GM18526 (cell line): ENCODE measurements around the gene ABLIM2.

Source experiments
- POLR2A ChIP-seq: IDR thresholded peaks from 3 replicates; pipeline ENCODE4 v1.6.1; 2011; ENCODE audit not compliant: insufficient read length; ENCODE audit errors: extremely low read depth

ABLIM2 gene

DNA sequence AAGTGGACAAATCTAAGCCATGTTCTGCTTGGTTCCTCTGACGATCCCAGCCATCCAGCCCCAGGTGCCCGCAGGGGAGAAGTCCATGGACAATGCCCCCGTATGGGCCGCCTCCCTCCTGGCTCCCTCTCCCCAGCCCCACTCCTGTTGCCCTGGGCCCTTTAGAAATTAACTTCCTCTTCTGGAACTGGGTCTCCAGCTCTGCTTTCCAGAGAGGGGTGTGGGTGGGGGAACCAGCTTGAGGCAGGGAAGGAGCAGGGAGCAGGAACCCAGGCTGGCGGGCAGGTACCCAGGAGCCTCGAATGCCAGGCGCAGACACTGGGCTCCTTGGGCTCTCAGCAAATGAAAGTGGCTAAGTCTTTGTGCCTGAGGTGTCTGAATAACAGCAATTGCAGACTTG is 12.7 kb upstream of the ABLIM2 start:
- TF ChIP-seq POLR2A: no peak

DNA sequence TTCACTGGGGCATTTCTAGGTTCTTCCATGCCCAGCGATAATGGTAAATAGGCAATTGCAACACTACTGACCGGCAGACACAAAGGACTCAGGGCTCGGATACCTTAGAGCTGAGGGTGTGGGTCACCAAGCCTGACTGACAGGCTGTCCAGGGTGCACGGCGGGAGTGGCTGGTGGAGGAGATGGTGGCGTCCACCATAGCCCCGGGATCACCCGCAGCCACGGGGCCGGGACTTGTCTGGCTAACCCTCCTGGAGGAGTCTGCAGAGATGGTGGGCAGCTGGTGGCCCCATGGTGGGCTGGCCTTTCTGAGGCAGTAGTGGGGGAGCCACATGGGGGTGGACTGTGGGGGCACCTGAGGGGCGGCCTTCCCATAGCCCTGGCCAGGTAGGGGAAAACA is 11.7 kb upstream of the ABLIM2 start:
- no peak for TF ChIP-seq POLR2A

DNA sequence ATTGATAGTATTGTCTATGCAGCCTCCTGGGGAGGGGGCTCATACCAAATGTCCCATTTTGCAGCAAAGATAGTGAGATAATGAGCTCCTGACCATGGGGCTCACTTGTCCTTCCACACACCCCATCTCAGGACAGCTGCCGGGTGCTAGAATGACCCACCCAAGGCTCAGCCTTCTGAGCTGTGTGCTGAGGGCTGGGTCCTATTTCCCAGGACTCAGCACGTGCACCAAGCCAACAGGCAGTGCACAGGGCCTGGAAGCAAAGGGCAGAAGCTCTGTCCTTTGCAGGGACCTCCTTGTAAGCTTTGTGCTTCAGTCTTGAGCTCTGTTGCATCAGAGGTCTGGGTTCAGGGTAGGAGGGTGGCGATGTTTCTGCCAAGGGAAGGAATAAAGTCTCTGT is 11.2 kb upstream of the ABLIM2 start:
- no peak for TF ChIP-seq POLR2A

DNA sequence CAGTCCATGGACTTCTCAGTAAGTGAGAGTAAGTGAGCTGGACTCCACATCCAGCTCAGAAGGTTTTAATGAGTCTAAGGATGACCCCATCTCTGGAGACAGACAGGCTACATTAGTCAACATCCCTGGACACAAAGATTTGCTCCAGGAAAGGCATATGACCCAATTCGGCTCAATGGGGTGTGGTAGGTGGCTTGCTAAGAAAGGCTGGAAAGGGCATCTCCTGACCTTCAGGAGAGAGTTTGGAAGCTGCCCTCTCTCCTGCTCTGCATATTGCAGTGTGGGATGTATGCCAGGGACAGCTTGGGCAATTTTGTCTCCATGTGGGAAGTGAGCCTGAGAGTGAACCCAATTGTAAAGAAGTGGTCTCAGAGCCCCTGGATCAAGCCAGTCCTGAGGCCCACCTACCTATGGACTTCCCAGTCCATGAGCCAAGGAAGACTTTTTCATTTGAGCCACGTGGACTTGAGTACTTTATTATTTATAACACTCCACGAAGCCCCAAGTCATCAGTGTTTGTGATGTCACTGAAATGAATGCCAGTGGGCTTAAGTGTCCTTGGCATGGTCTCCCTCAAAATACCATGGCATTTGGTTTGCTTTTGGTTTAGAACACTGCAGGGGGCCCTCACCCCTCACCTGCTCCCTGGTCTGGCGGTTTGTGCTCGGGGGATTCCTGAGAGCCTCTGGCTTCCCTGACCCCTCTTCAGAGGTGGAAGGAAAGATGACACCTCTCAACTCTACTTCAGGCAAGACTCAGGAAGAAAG is 10.4 kb upstream of the ABLIM2 start:
- TF ChIP-seq POLR2A: no peak

DNA sequence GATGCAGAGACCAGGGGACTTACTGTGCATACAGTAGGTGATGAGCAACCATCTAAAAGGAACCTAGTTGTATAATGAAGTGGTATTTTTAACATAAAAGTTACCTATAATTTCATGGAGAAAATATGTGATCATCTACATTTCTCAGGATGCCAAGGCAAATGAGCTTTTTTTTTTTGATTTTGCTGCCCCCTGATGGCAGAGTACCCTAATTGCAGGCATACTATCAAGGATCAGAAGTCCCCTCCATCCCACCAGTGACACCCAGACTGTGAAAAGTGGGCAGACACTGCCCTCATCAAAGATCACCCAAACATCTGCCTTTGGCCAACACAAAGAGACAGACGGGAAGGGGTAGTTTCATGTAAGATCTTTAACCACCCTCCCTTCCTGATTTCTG is 9.6 kb upstream of the ABLIM2 start:
- no peak for TF ChIP-seq POLR2A

DNA sequence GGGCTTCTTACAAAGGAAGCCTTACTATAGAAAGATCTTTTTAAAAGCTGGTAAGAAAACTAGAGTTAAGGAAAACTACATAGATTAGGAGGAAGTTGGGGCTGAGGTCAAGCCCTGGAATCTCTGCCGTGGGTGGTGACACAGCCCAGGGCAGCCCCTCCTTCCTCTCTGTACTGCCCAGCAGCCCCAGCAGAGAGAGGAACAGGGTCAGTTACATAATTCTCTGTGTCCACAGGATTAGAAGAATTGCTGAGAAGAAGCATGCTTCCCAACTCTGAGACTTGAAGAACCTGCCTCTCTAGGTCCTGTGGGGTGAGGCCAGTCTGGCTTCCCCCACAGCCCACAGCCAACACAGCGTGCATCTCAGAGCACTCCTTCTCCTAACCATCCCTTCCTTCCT is 9.2 kb upstream of the ABLIM2 start:
- no peak for TF ChIP-seq POLR2A

DNA sequence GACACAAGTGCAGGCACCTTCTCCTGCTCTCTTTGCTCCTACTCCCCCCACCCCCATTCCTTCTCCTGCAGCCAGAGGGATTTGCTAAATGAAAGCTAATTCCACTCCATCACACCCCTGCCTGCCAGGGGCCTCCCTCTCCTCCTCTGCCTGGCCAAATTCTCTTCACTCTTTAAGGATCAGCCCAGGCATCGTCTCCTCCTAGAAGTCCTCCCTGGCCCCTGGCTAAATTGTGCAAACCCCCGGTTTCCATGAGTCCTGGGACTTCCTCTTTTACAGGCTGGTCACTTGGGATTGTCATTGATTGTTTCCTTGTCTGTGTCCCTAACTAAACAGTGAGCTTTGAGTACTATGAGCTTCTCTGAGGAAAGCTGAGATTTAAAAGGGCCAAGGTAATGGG is 8.7 kb upstream of the ABLIM2 start:
- TF ChIP-seq POLR2A: no peak

DNA sequence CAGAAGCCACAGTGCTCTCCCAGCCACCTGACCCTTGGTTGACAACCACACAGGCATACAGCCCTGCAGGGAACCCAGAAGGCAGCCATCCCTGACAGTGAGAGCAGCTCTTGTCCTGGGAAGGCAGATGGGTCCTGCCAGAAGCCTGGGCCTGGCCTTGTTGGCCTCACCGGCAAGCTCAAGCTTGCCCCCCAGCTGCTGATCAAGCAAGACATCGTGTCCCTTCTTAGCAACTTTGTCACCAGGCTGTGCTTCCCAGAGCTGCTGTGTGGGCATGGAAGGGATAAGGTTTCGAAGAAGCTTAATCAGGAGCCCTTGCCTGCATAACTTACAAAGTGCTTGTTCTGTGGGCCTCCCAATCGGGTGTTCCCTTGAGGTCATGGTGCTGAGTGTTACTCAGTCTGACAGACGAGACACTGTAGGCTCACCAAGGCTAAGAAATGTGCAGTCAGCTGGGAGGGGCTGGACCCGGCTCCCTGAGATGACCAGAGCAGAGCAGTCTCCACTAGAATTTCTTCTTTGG is 6.8 kb upstream of the ABLIM2 start:
- TF ChIP-seq POLR2A: no peak

DNA sequence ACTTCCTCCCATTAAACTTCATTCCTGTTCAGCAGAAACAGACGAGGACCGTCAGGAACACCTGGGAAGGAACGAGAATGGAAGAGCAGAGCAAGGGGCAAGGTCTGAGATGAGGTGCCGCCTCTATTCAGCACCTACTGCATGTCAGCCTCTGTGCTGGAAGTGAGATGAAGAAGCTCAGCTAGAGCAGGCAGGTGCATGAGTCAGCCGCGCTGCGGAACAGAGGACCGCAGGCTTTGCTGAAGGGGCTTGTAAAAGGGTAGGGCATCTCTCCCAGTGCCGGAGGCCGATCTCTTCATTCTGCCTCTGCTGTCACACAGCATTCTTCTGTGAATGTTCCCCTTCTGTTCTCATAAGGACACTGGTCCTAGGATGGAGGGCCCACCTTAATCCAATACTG is 6.1 kb upstream of the ABLIM2 start:
- TF ChIP-seq POLR2A: no peak

DNA sequence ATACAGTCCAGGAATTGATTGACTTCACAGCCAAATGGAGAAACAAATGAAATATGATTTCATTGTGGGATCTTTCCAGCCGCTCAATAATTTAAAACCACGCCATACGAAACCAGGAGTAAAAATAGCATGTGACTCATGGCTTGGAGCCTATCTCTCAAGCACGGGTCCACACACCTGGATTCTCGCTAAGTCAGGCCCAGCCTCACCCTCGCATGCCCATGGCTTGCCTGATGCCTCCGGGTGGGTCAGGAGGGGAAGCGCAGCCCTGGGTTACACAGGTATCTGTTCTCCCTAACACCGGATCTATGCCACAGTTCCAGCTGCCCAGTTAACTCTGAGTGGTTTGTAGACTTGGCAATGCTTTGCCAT is 5.6 kb upstream of the ABLIM2 start:
- TF ChIP-seq POLR2A: no peak

DNA sequence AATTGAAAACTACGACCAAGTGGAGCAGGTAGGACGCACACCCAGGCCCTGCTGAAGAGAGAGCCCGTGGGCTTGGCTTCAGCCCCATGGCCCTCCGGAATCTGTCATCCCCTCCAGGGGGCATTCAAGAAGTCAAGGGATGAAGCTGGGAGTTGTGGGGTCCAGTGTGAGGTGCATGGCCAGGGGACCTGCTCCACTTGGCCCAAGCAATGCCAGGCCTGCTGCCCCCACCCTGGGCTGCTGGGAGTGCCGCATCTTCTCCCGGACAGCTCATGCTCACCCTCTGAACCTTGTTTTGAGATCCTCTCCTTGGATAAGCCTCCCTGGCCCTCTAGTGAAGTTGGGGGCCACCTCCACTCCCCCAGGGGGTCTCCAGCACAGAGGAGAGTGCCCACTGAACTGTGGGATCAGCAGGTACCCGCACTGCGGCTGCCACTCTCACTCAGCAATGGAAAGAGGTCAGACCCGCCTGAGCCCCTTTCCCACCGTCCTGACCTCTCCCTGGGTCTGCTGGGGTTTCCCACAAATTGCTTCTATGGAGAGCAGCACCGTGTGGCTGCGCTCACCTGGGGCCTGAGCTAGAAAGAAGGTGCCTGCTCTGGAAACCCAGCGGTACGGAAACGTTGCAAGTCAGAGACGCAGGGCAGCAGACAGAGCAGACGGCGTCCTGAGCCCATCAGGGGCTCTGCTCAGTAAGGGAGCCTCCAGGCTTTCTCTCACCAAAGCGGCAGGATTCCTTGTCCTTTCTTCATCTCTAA is 5.0 kb upstream of the ABLIM2 start:
- no peak for TF ChIP-seq POLR2A

DNA sequence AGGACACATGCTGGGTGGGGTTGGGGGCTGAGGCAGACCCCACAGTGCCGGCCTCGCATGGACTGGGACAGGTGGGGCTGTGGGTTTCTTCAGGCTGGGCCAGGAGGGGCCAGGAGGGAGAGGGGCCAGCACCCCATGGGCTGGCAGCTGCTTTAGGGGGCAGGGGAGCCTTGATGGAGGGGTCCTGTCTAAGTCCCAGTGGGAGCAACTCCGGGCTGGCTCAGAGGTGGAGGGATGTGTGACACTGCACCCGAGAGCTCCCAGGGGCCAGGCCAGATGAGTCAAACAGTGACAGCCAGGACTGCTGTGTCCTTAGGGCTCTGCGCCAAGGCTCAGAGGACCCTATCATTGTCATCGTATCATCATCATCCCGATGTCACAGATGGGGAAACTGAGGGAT is 4.4 kb upstream of the ABLIM2 start:
- no peak for TF ChIP-seq POLR2A

DNA sequence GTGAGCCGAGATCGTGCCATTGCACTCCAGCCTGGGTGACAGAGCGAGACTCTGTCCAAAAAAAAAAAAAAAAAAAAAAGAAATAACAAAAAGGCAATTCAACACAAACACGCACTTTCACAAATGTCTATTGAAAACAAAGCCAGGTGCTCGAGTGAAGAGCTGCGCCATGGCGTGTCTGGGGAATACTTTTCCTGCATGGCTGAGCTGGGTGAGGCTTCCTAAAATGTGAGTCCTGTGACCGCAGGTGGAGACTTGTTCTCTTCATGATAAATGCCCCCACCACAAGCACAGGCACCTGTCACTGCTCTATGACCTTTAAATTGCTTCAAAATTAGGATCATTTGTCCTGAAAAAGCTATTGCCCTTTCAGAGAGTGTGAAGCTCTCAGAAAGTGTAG is 4.0 kb upstream of the ABLIM2 start:
- no peak for TF ChIP-seq POLR2A

DNA sequence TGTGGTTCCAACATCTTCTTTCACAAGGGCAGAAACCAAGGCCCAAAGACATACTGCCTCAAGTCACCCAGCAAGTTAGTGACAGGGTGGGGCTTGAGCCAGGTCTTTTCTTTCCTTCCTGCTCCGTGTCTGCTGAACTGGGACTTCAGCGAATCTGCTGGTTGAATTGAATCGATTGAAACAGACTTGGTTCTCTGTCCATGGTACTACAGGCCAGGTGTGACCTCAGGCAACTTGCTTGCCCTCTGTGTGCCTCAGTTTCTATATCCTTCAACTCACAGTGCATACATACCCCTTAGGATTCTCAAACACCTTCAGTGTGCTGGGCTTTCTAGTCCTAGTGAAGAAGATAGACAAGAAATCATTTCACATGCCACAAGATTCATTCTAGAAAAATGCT is 2.0 kb upstream of the ABLIM2 start:
- TF ChIP-seq POLR2A: no peak

DNA sequence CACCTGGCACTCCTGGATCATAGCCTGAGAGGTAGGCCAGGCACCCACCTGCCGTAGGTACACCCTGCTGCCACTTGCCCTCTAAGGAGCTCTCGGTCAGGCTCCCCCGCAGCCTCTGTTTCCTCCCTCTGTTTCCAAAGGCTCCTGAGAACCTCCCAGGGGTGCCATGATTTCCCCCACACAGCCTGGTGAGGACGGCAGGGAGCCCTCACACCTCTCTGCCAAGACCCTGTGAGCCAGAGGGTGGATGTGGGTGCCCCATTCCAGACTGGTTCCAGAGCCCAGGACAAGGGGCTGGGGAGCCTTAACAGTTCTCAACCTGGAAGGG is 1.6 kb upstream of the ABLIM2 start:
- TF ChIP-seq POLR2A: no peak

DNA sequence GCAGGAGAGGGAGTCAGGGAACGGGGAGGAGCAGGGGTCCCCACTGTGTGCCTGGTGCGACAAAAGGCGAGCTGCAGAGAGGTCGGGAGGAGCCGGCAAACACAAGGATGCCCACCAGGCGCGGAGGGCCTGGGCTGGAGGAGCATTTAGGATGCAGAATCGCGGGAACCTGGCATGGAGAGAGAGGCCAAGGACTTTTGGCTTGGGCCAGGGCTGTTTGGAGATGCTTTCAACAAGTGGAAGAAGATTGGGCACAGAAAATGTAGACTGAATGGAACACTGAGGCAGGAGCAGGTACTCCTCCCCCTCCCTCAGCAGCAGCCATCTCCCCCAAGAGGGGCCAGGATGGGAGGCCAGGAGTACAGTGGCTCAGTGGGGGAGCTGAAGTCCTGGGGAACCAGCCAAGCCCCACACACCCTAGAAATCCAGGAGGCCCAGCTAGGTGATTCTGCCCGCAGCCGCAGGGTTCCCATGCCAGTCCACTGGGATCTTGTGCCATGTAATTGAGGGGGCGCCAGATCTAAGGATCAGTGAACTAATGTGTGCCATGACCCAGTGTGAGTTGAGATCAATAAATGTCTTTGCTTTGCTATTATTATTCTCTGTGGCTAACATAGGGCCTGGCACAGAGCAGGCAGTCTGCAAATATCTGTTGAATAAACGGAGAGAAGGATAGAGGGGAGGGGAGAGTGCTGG is 1.1 kb upstream of the ABLIM2 start:
- no peak for TF ChIP-seq POLR2A
